IPS-15b (cell line): ENCODE data around the gene BLOC1S2.

Experiments
- H3K27me3 ChIP-seq: one replicate; pipeline ENCODE4 v1.6.1; 2013; ENCODE audit warnings: low read length; ENCODE audit not compliant: control insufficient read depth, insufficient read depth
- H3K36me3 ChIP-seq: one replicate; pipeline ENCODE4 v1.6.1; 2013; ENCODE audit warnings: low read length; ENCODE audit not compliant: control insufficient read depth, insufficient read depth
- H3K4me1 ChIP-seq: one replicate; pipeline ENCODE4 v1.6.1; 2013; ENCODE audit warnings: mild to moderate bottlenecking, low read length; ENCODE audit not compliant: control insufficient read depth, insufficient read depth
- H3K4me3 ChIP-seq: one replicate; pipeline ENCODE4 v1.5.1; 2013; ENCODE audit warnings: low read depth, low read length
- H3K9ac ChIP-seq: one replicate; pipeline ENCODE4 v1.6.1; 2013; ENCODE audit warnings: low read depth, mild to moderate bottlenecking, low read length
- H3K9me3 ChIP-seq: one replicate; pipeline ENCODE4 v1.6.1; 2013; ENCODE audit warnings: mild to moderate bottlenecking, low read length; ENCODE audit not compliant: control insufficient read depth, insufficient read depth

BLOC1S2 gene

GRCh38 chr10:100239851-100240250, 46.6 kb downstream of the BLOC1S2 start:
- Histone ChIP-seq H3K36me3 (peaks cover 11% of the 10 kb centered on the region), H3K9ac (no peak overlapping the region), H3K4me1 (no peaks in the 10 kb centered on the region), H3K9me3 (no peaks in the 10 kb centered on the region), H3K27me3 (no peaks in the 10 kb centered on the region), H3K4me3 (no peak overlapping the region)

- Histone ChIP-seq H3K9me3 (no peaks in the 10 kb centered on the region), H3K4me3 (no peak overlapping the region), H3K36me3 (peaks cover 7% of the 10 kb centered on the region), H3K27me3 (no peaks in the 10 kb centered on the region), H3K9ac (no peak overlapping the region), H3K4me1 (no peaks in the 10 kb centered on the region)
Observed at GRCh38 chr10:100238429-100238828, 48.1 kb downstream of the BLOC1S2 start.

- H3K4me3 ChIP-seq: no peak overlapping the region
- no peaks in the 10 kb centered on the region for H3K4me1 ChIP-seq
- H3K36me3 ChIP-seq: peaks cover 7% of the 10 kb centered on the region
- no peaks in the 10 kb centered on the region for H3K9me3 ChIP-seq
- no peaks in the 10 kb centered on the region for H3K27me3 ChIP-seq
- H3K9ac ChIP-seq: no peak overlapping the region
Observed at GRCh38 chr10:100232101-100232500, 54.4 kb downstream of the BLOC1S2 start.

- no peaks in the 10 kb centered on the region for H3K4me1 ChIP-seq
- H3K27me3 ChIP-seq: no peaks in the 10 kb centered on the region
- H3K4me3 ChIP-seq: peak overlapping the region; percentile 96
- H3K9me3 ChIP-seq: no peaks in the 10 kb centered on the region
- H3K36me3 ChIP-seq: no peaks in the 10 kb centered on the region
- peak overlapping the region; percentile 80 for H3K9ac ChIP-seq
Observed at GRCh38 chr10:100229819-100230422, 56.6 kb downstream of the BLOC1S2 start.

GRCh38 chr10:100223879-100224278, 62.6 kb downstream of the BLOC1S2 start:
- Histone ChIP-seq H3K27me3 (no peaks in the 10 kb centered on the region), H3K4me3 (no peak overlapping the region), H3K9ac (no peak overlapping the region), H3K4me1 (no peaks in the 10 kb centered on the region), H3K36me3 (peaks cover 11% of the 10 kb centered on the region), H3K9me3 (no peaks in the 10 kb centered on the region)
